Astrocyte of the cerebellum (primary cell): ENCODE results near the gene USP31.
"Not testable (repeated sequence)": the region's sequence is repeated elsewhere in the genome, so short reads cannot be mapped to it uniquely, and the experiment has no call there.

Experiments
- DNase-seq: peaks from one replicate; pipeline ENCODE4 v3.0.0-alpha.2; 2011; ENCODE audit warnings: low read depth
- H3K4me3 ChIP-seq: 2 replicates; pipeline ENCODE4 v1.5.1; 2011; ENCODE audit warnings: mild to moderate bottlenecking, low read depth, low read length, moderate library complexity
- CTCF ChIP-seq: IDR thresholded peaks from 2 replicates; pipeline ENCODE4 v1.5.1; 2012; ENCODE audit warnings: low read length, low read depth, moderate library complexity, mild to moderate bottlenecking; ENCODE audit errors: missing control alignments
- in situ Hi-C: cut with HindIII; loops from 2 replicates; pipeline ENCODE4 v1.10.0; 2017; ENCODE audit warnings: low sequenced_read_pairs

Gene USP31

GRCh38 chr16:23145608-23146007 lies 3.6 kb downstream of the USP31 start:
- DNase-seq = peak; percentile 55
- no peak overlapping the region for H3K4me3 ChIP-seq
- no peak for TF ChIP-seq CTCF
- in situ Hi-C loops = no loop called here

GRCh38 chr16:23145186-23145585 lies 4.1 kb downstream of the USP31 start:
- no peak for TF ChIP-seq CTCF
- no peak overlapping the region for H3K4me3 ChIP-seq
- DNase-seq = no peak
- in situ Hi-C loops = no loop called here

- DNase-seq, in situ Hi-C loops, H3K4me3 ChIP-seq: not testable (repeated sequence)
These were observed 4.9 kb downstream of the USP31 start for GRCh38 chr16:23144393-23144792.

GRCh38 chr16:23143391-23143790 lies 5.9 kb downstream of the USP31 start:
- no peak overlapping the region for H3K4me3 ChIP-seq
- in situ Hi-C loops = no loop called here
- no peak for DNase-seq
- TF ChIP-seq CTCF = no peak

- no peak for TF ChIP-seq CTCF
- in situ Hi-C loops = no loop called here
- H3K4me3 ChIP-seq = no peak overlapping the region
- no peak for DNase-seq
These were observed 7.1 kb downstream of the USP31 start for GRCh38 chr16:23141959-23142740.

GRCh38 chr16:23141500-23141899 lies 7.8 kb downstream of the USP31 start:
- H3K4me3 ChIP-seq = no peak overlapping the region
- no peak for TF ChIP-seq CTCF
- DNase-seq = no peak
- in situ Hi-C loops = no loop called here

GRCh38 chr16:23141033-23141432 lies 8.2 kb downstream of the USP31 start:
- no peak overlapping the region for H3K4me3 ChIP-seq
- no peak for DNase-seq
- in situ Hi-C loops = no loop called here
- TF ChIP-seq CTCF = no peak
